LoVo (cell line): ENCODE data around the gene ZNF544.

Experiments used
- DNase-seq: peaks from one replicate; pipeline ENCODE4 v3.0.0-alpha.2; 2016; ENCODE audit warnings: low spot score

Gene ZNF544

DNA sequence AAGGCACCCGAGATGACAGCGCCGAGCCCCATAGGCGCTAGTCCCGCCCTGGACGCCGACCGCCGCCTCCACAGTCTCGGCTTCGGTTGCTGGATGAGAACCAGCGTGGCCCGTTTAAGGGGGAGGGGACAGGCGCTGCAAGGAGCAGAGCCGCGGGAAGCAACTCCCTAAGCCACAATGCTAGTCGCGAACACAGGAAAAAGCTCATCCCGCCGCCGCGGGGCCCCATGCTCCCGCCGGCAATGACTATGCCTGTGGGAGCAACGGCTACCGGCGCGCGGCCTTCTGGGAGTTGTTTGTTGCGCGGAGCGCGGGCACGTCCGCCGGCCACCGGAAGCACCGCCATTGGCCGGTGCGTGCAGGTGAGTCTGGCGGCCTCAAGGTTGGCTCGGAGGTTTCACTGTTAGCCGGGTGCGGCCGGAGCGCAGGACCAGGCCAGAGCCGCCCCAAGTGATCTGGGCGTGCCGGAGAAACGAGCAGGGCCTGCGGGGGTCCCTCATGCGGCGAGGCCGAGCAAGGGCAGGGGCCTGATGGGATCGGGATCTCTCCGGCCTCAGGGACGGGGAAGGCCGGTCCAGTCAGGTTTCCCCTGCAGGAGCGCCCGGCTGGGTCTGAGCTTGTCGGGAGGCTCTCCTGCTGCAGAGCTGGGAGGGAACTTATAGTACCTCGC lies at the start of gene ZNF544:
ZNF544 (plus strand) TSS at position 330 of the 670 bp plus-strand sequence. CDS start 15,110 bp downstream, outside the sequence.
- DNase-seq = peak; percentile 73

GRCh38 chr19:58181902-58182576 lies 46.7 kb upstream of the ZNF544 start:
- no peak for DNase-seq

GRCh38 chr19:58182577-58182988 lies 46.1 kb upstream of the ZNF544 start:
- DNase-seq = no peak

- DNase-seq = peak; percentile 80
These were observed 45.5 kb upstream of the ZNF544 start, which contains the start of gene ZNF274 for GRCh38 chr19:58182989-58183816. ZNF274 (plus strand) TSS chr19:58183061; CDS start chr19:58183966, 905 bp downstream.

DNA sequence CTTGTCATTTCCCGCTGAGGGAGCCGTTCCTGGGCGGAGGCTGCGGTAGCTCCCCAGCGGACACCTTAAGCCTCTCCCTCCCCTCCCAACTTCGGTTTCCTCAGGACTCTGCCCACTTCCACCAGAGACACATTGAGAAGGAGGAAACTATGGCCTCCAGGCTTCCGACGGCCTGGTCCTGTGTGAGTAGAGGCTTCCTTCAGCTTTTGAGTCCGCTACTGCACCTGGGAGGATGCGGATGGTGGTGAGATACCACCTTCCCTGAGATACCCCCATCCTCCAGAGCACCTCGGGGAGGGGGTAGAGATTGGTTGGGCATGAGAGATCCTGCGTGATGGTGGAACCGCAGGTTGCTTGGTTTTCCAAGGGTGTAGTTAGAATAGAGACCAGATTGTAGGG lies 44.9 kb upstream of the ZNF544 start:
- no peak for DNase-seq

- DNase-seq = no peak
These were observed 31.7 kb upstream of the ZNF544 start for GRCh38 chr19:58196901-58197616.

DNA sequence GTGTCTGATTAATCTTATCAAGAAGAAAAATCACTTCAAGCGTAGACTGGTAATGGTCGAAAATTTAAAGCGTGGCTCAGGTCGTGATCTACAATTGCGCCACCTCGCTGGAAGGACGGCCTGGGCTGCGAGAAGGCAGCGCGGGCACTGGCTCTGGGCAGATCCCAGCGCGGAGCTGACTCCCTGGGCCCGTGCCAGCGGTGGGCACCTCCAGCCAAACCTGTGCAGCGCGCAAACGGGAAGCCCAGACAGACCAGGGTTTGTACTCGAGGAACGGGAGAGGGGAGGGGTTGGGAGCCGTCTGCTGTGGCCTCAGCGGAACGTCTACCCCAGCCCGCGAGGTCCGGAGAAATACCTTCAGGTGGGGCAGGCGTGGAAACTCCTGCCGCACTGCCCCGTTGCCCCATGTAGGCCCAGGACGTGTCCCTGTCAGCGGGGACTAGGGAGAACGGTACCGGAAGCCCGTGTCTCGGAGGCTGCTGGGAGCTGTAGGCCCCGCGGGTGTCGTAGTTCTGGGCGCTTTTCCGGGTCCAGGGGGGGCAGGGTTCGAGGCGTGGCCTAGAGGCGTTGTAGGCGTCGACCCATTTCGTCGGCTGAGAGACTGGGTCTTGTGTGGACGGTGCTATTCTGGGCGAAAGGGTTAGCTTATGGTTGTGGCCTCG lies 24.8 kb upstream of the ZNF544 start:
- no peak for DNase-seq

GRCh38 chr19:58204566-58204965 lies 24.1 kb upstream of the ZNF544 start:
- no peak for DNase-seq

- DNase-seq = no peak
These were observed 19.1 kb upstream of the ZNF544 start for GRCh38 chr19:58209577-58209976.

DNA sequence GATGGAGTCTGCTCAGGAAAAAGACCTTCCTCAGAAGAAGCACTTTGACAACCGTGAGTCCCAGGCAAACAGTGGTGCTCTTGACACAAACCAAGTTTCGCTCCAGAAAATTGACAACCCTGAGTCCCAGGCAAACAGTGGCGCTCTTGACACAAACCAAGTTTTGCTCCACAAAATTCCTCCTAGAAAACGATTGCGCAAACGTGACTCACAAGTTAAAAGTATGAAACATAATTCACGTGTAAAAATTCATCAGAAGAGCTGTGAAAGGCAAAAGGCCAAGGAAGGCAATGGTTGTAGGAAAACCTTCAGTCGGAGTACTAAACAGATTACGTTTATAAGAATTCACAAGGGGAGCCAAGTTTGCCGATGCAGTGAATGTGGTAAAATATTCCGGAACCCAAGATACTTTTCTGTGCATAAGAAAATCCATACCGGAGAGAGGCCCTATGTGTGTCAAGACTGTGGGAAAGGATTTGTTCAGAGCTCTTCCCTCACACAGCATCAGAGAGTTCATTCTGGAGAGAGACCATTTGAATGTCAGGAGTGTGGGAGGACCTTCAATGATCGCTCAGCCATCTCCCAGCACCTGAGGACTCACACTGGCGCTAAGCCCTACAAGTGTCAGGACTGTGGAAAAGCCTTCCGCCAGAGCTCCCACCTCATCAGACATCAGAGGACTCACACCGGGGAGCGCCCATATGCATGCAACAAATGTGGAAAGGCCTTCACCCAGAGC lies 16.2 kb upstream of the ZNF544 start:
- no peak for DNase-seq

DNA sequence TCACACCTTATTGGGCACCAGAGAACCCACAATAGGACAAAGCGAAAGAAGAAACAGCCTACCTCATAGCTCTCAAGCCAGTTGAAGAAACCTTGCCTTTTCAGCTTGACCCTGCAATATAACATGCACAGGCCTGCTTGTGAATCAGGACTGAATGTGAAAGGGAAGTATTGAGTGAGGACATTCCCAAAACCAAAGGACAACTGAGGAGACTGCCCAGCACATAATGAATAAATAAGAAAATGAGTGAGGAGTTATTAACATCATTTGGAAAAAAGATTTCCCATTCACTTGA lies 15.7 kb upstream of the ZNF544 start:
- no peak for DNase-seq

DNA sequence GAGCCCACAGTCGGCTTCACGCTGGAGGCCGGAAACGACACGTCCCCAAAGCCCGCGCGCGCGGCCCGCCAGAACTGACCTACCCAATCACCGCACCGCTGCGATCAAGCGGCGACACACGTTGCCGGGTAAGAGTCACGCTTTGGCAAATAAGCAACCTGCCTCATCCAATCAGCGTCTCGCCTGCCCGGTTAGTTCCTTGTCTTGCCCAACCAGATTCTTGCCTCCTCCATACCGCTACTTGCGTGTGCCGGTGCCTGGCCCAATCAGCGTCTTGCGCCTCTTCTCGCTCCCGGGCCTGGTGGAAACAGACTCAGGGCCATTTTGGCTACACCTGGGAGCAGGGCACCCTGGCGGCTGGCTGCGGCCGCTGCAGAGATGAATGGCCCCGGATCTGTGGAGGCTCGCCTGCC lies 11.6 kb upstream of the ZNF544 start:
- no peak for DNase-seq

DNA sequence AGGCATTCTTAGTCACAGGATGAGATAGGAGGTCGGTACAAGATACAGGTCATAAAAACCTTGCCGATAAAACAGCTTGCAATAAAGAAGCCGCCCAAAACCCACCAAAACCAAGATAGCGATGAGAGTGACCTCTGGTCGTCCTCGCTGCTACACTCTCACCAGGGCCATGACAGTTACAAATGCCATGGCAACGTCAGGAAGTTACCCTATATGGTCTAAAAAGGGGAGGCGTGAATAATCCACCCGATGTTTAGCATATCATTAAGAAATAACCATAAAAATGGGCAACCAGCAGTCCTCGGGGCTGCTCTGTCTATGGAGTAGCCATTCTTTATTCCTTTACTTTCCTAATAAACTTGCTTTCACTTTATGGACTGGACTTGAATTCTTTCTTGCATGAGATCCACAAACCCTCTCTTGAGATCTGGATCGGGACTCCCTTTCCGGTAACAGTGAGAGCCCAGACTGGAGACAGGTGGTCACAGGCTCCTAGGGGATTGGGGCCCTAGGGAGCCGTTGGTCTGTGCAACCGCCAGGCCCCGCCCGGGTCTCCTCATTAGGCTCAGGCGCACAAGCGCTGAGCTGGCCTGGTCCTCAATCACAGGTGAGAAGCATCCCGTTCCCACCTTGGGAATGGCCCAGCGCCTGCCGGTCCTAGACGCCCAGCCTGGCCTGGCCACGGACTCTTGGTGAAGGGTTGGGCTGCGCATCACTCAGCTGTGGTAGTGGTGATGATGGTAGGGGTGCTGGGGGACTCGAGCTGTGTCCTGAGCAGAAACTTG lies 10.9 kb upstream of the ZNF544 start:
- no peak for DNase-seq

DNA sequence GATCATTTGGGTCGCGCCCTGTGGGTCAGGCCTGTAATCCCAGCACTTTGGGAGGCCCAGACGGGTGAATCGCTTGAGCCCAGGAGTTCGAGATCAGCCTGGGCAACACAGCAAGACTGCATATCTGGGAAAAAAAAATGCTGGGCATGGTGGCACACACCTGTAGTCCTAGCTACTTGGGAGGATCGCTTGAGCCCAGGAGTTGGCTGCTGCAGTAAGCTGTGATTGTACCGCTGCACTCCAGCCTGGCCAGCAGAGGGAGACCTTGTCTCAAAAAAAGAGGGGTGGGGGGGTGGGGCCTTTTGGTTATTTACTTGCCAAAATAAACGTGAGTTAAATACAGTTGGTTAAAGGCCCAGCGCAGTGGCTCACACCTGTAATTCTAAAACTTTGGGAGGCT lies 9.8 kb upstream of the ZNF544 start:
- DNase-seq = no peak

GRCh38 chr19:58227964-58228584 lies 640 bp upstream of the ZNF544 start:
- DNase-seq = no peak

DNA sequence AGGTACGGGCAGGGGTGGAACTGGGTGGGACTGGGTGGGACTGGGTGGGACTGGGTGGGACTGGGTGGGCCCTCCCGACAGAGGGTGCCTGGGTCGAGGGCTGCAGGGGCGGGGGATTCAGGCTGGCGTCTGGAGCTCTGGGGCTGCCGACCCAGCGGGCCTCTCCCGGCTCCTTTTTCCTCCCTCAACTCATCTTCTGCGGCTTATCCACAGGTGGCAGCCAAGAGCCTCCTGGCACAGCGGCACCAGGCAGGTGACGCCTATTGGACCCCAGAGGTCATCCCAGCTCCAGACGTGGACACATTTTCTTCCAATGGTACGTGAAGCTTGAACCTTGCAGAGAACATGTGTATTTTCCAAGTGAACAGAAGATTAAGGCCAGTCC lies 533 bp downstream of the ZNF544 start:
- DNase-seq = no peak

DNA sequence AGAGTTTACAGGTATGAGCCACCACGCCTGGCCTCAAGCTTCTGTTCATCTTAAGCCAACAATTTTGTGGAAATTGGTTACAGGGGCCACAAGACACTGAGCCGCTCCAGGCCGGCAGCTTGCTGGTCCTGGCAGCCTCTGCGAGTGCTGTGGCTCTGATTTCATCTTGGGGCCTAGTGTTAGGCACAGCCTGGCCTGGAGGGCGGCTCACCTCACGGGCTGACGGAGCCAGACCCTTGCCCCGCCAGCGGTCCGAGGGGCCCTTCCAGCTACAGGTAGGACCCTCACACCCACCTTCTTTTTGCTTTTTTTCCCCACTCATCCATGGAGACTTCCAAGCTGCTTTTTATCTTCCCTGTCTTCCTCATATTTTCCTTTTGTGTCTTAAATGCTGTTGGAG lies 8.6 kb downstream of the ZNF544 start:
- no peak for DNase-seq

GRCh38 chr19:58243351-58243750 lies 14.6 kb downstream of the ZNF544 start:
- DNase-seq = no peak

- DNase-seq = no peak
These were observed 20.2 kb downstream of the ZNF544 start for GRCh38 chr19:58248886-58249285.
